GM21723 (cell line): Measurements from ENCODE around the gene KCNN4.

Experiments
- ATAC-seq: cut with Tn5 transposase; IDR thresholded peaks from one replicate; pipeline ENCODE4 v1.9.1; 2021; ENCODE audit warnings: mild to moderate bottlenecking, moderate library complexity; ENCODE audit not compliant: unreplicated experiment

Gene KCNN4

GRCh38 chr19:43721469-43722048 lies 59.2 kb downstream of the KCNN4 start:
- no peak for ATAC-seq

GRCh38 chr19:43720936-43721335 lies 59.8 kb downstream of the KCNN4 start:
- no peak for ATAC-seq

- no peak for ATAC-seq
These were observed 60.9 kb downstream of the KCNN4 start for GRCh38 chr19:43719918-43720317.

GRCh38 chr19:43719378-43719868 lies 61.4 kb downstream of the KCNN4 start:
- no peak for ATAC-seq

- ATAC-seq: no peak
These were observed 62.0 kb downstream of the KCNN4 start for GRCh38 chr19:43718627-43719377.
